HepG2 (cell line): ENCODE results near the gene TSPYL4. TPM values are rescaled to one million over a fixed set of nuclear protein-coding genes. Genes with fewer than 3 reads are reported as not detected.
A peak's percentile ranks its signal among the peaks of the same experiment; 100 is the strongest.

Source experiments
- ATAC-seq: fragments of 200-7000 bp; cut with Tn5 transposase; 3 replicates; pipeline ENCODE4 v1.9.1; 2020; ENCODE audit warnings: mild to moderate bottlenecking, moderate library complexity
- BruUV-seq: library from RNA; stranded (reverse); fragments of 400-500 nt; replicated peaks from 2 replicates; lab custom pipeline; 2021; lab: Mats Ljungman, UMichigan
- CTCF ChIA-PET: fragments of 300-600 bp; formaldehyde crosslinking; extraction: SDS; loops from one replicate; lab custom pipeline; 2021; ENCODE audit warnings: low total read pairs, inconsistent platforms, low intra/inter-chr PET ratio; lab: Yijun Ruan, JAX
- POLR2A ChIA-PET: fragments of 350-600 bp; sonication (Branson Sonifier 250); formaldehyde crosslinking; loops from one replicate; lab custom pipeline; 2020; ENCODE audit warnings: antibody characterized with exemption, inconsistent platforms; lab: Yijun Ruan, JAX
- DNase-seq: peaks from one replicate; pipeline ENCODE4 v3.0.0-alpha.2; 2015; ENCODE audit warnings: low spot score
- FAIRE-seq: peaks from 3 replicates; lab custom pipeline; 2011; peaks lifted over from hg19 to GRCh38; lab: Jason Lieb, UNC
- H2AFZ ChIP-seq: one replicate; pipeline ENCODE4 v1.6.1; 2011; ENCODE audit warnings: low read length, inconsistent platforms
- H3K27ac ChIP-seq: fragments of 300-600 bp; 3 replicates; pipeline ENCODE4 v1.8.0; 2011; ENCODE audit warnings: mixed run types, mild to moderate bottlenecking, mixed read lengths, low read length, inconsistent platforms; ENCODE audit not compliant: insufficient read depth; ENCODE audit errors: extremely low read length
- H3K27me3 ChIP-seq, 2 experiments: fragments of 200-600 bp in 1 of 2; 2 replicates in 1 of 2; 3 replicates in 1 of 2; pipeline versions ENCODE4 v1.6.0 to v1.8.0; 2011; ENCODE audit warnings: low read length in 2 of 2, mild to moderate bottlenecking in 2 of 2, moderate library complexity in 2 of 2, inconsistent platforms in 1 of 2; ENCODE audit not compliant: insufficient read depth in 2 of 2, control insufficient read depth in 1 of 2
- H3K36me3 ChIP-seq, 2 experiments: fragments of 200-600 bp in 1 of 2; replicated peaks in 1 of 2; 2 replicates in 1 of 2; 3 replicates in 1 of 2; pipeline versions ENCODE4 v1.5.1 to v1.8.0; 2011; ENCODE audit warnings: low read length in 2 of 2, inconsistent platforms in 1 of 2; ENCODE audit not compliant: insufficient read depth in 2 of 2, control insufficient read depth in 1 of 2
- H3K4me1 ChIP-seq: 2 replicates; pipeline ENCODE4 v1.5.1; 2012; ENCODE audit warnings: low read length, inconsistent platforms; ENCODE audit not compliant: insufficient read depth
- H3K4me2 ChIP-seq: 2 replicates; pipeline ENCODE4 v1.6.0; 2011; ENCODE audit warnings: low read depth, low read length, inconsistent platforms
- H3K4me3 ChIP-seq, 3 experiments: fragments of 200-600 bp in 1 of 3; sonication (generic), shearing (Covaris generic) in 1 of 3; replicated peaks in 1 of 3; 2 replicates each; pipeline ENCODE4 v1.5.1; 2011 to 2016; ENCODE audit warnings: low read length in 3 of 3, inconsistent platforms in 2 of 3, low read depth in 2 of 3, mild to moderate bottlenecking in 2 of 3, control low read depth in 1 of 3, mixed read lengths in 1 of 3; ENCODE audit not compliant: insufficient read depth in 1 of 3
- H3K79me2 ChIP-seq: one replicate; pipeline ENCODE4 v1.6.1; 2011; ENCODE audit warnings: low read length, inconsistent platforms; ENCODE audit not compliant: insufficient read depth
- H3K9ac ChIP-seq: 2 replicates; pipeline ENCODE4 v1.6.0; 2011; ENCODE audit warnings: mild to moderate bottlenecking, low read depth, low read length, inconsistent platforms; ENCODE audit not compliant: insufficient read depth
- H3K9me3 ChIP-seq: 2 replicates; pipeline ENCODE4 v1.5.1; 2012; ENCODE audit warnings: mild to moderate bottlenecking, low read length
- H4K20me1 ChIP-seq: 2 replicates; pipeline ENCODE4 v1.6.0; 2011; ENCODE audit warnings: inconsistent platforms, mild to moderate bottlenecking, low read length, moderate library complexity; ENCODE audit not compliant: insufficient read depth
- HNRNPK ChIP-seq: fragments of 200-400 bp; formaldehyde crosslinking; IDR thresholded peaks from 2 replicates; pipeline ENCODE4 v1.6.1; 2018; ENCODE audit warnings: low read length, low read depth, moderate library complexity, mild to moderate bottlenecking; ENCODE audit not compliant: poor library complexity, severe bottlenecking
- MXD1 ChIP-seq: sonication (generic); formaldehyde crosslinking; IDR thresholded peaks from 2 replicates; pipeline ENCODE4 v1.4.0; 2020; ENCODE audit warnings: mild to moderate bottlenecking, missing genetic modification reagents
- MYNN ChIP-seq: sonication (generic); formaldehyde crosslinking; IDR thresholded peaks from 2 replicates; pipeline ENCODE4 v1.4.0; 2020; ENCODE audit warnings: mild to moderate bottlenecking, low read depth, missing genetic modification reagents
- RXRA ChIP-seq: sonication (generic); formaldehyde crosslinking; IDR thresholded peaks from 2 replicates; pipeline ENCODE4 v1.5.1; 2020; ENCODE audit warnings: missing genetic modification reagents
- ZNF318 ChIP-seq: sonication (generic); formaldehyde crosslinking; IDR thresholded peaks from 2 replicates; pipeline ENCODE4 v1.4.0; 2020; ENCODE audit warnings: mild to moderate bottlenecking, missing genetic modification reagents
- ZNF574 ChIP-seq: sonication (generic); formaldehyde crosslinking; IDR thresholded peaks from 2 replicates; pipeline ENCODE4 v1.4.0; 2020; ENCODE audit warnings: missing genetic modification reagents
- WGBS: methylation state at CpG from one replicate; pipeline ENCODE4 v1.1.6; 2017; ENCODE audit warnings: low lambda C conversion rate; 5-methylcytosine and 5-hydroxymethylcytosine counted together
- in situ Hi-C: cut with HindIII; loops from 2 replicates; pipeline ENCODE4 v1.10.0; 2017; ENCODE audit warnings: low pct_unique_long_range_greater_than_20kb; ENCODE audit not compliant: extremely low pct_ligation_motif_present
- intact Hi-C: fragments of 100-400 bp; cut with micrococcal nuclease; formaldehyde crosslinking; loops from one replicate; pipeline ENCODE4 v1.10.0; 2022; ENCODE audit not compliant: unreplicated experiment
- polyA plus RNA-seq, 8 experiments: library from polyadenylated mRNA; depleted of rRNA in 3 of 8; stranded (reverse) in 7 of 8; unstranded in 1 of 8; fragments of >200 nt; fragmentation: Illumina TruSeq in 4 of 8; extraction: Trizol in 4 of 8; gene quantifications; 2 replicates each; pipeline versions ENCODE4 v1.2.1 to v1.2.3, GENCODE V29; 2011 to 2016; ENCODE audit warnings: low read depth in 4 of 8, missing spikeins in 1 of 8, mixed read lengths in 1 of 8; ENCODE audit not compliant: insufficient read depth in 1 of 8
- total RNA-seq, 5 experiments: library from RNA; depleted of rRNA; stranded (reverse); fragments of >200 nt; fragmentation: Illumina TruSeq; extraction: Trizol; gene quantifications; 2 replicates each; pipeline ENCODE4 v1.2.3, GENCODE V29; 2016; ENCODE audit warnings: low read depth in 1 of 5

The TSPYL4 gene
- total and polyA plus RNA-seq, 2 of the 13 experiments (the other 11 are each of a cell fraction or from before 2014, with no cell fraction given) = 18.0 to 19.7 TPM

GRCh38 chr6:116265041-116265829, 11.4 kb upstream of the TSPYL4 start:
- H3K4me2 ChIP-seq = no peak overlapping the region
- H3K36me3 ChIP-seq = no peaks in the 10 kb centered on the region; a peak in 2 of 5 replicates
- peak; percentile 13; the same call in 1 of the 3 replicates for ATAC-seq
- no peak overlapping the region for H3K4me3 ChIP-seq
- no peak overlapping the region for H3K9ac ChIP-seq
- no peak for FAIRE-seq
- intact Hi-C loops = no loop called here
- no peak for DNase-seq
- no peak overlapping the region for H3K27ac ChIP-seq
- ChIA-PET POLR2A (no interaction called here), CTCF (no interaction called here)
- H3K4me1 ChIP-seq = peaks cover 11% of the 10 kb centered on the region; the same call in 1 of the 2 replicates
- 90% methylated on average over 4 of the region's 4 CpGs for WGBS
- TF ChIP-seq MXD1 (CRISPR knock-in tag) (no peak), ZNF574 (CRISPR knock-in tag) (no peak), ZNF318 (CRISPR knock-in tag) (no peak), HNRNPK (no peak), RXRA (no peak), MYNN (no peak)
- no peaks in the 10 kb centered on the region for H3K27me3 ChIP-seq
- peaks cover 11% of the 10 kb centered on the region; the same call in 1 of the 2 replicates for H3K9me3 ChIP-seq
- H3K79me2 ChIP-seq = no peaks in the 10 kb centered on the region
- no TSS peak for BruUV-seq
- no peaks in the 10 kb centered on the region for H4K20me1 ChIP-seq
- no peak overlapping the region for H2AFZ ChIP-seq
- in situ Hi-C loops = no loop called here
